ENCODE results near the gene PHF19.

Gene PHF19

GRCh38 chr9:120913647-120914264, 36.8 kb upstream of the PHF19 start:
- POLR2A ChIA-PET (ENCODE audit: low non-redundant PET) = no interaction called here
- CTCF ChIA-PET = no interaction called here
- no peak for TF ChIP-seq CTCF (conservative IDR thresholded peaks at IDR 0.05; ENCODE audit: low read depth)
- H3K27ac ChIP-seq = no peak overlapping the region
- DNase-seq (ENCODE audit: low spot score) = peak; percentile 42

- POLR2A ChIA-PET (ENCODE audit: low non-redundant PET) = no interaction called here
These were observed 36.1 kb upstream of the PHF19 start for GRCh38 chr9:120912958-120913646.

GRCh38 chr9:120911295-120911837, 34.4 kb upstream of the PHF19 start:
- no peak for TF ChIP-seq CTCF (conservative IDR thresholded peaks at IDR 0.05; ENCODE audit: low read depth)
- 0 out of 2 replicates have a peak overlapping the region, but pooled peaks have one; percentile 1 for H3K27ac ChIP-seq
- CTCF ChIA-PET = interaction anchor here (0.7 kb wide), 1 partner anchor 529 kb away, joined by 5 read pairs; no protein-coding TSS in a partner anchor
- DNase-seq (ENCODE audit: low spot score) = no peak
- POLR2A ChIA-PET (ENCODE audit: low non-redundant PET) = interaction anchor here (0.6 kb wide), 2 partner anchors 72 to 210 kb away, joined by 3 to 8 read pairs; no protein-coding TSS in a partner anchor

More at GRCh38 chr9:120912958-120913646, 36.1 kb upstream of the PHF19 start:
- TF ChIP-seq CTCF (conservative IDR thresholded peaks at IDR 0.05; ENCODE audit: low read depth) = no peak
- no peak for DNase-seq (ENCODE audit: low spot score)
- H3K27ac ChIP-seq = no peak overlapping the region
- CTCF ChIA-PET = no interaction called here

GRCh38 chr9:120910643-120911042, 33.7 kb upstream of the PHF19 start:
- no peak for TF ChIP-seq CTCF (conservative IDR thresholded peaks at IDR 0.05; ENCODE audit: low read depth)
- no peak overlapping the region; the same call in 1 of the 2 replicates for H3K27ac ChIP-seq
- DNase-seq (ENCODE audit: low spot score) = no peak
- CTCF ChIA-PET = interaction anchor here (0.6 kb wide), 1 partner anchor 15 kb away, joined by 3 read pairs; no protein-coding TSS in a partner anchor
- POLR2A ChIA-PET (ENCODE audit: low non-redundant PET) = interaction anchor here (0.6 kb wide), 1 partner anchor 71 kb away, joined by 8 read pairs; no protein-coding TSS in a partner anchor

- peak; percentile 45 for DNase-seq (ENCODE audit: low spot score)
- ChIA-PET POLR2A (ENCODE audit: low non-redundant PET) (no interaction called here), CTCF (interaction anchor here (0.6 to 0.7 kb wide), 2 partner anchors 15 to 154 kb away, joined by 3 to 5 read pairs; no protein-coding TSS in a partner anchor)
- H3K27ac ChIP-seq = peak overlapping the region; percentile 64
- no peak for TF ChIP-seq CTCF (conservative IDR thresholded peaks at IDR 0.05; ENCODE audit: low read depth)
These were observed 32.9 kb upstream of the PHF19 start for GRCh38 chr9:120909904-120910303.

GRCh38 chr9:120905315-120906164, 28.6 kb upstream of the PHF19 start:
- ChIA-PET POLR2A (ENCODE audit: low non-redundant PET) (no interaction called here), CTCF (no interaction called here)
- TF ChIP-seq CTCF (conservative IDR thresholded peaks at IDR 0.05; ENCODE audit: low read depth) = no peak
- no peak overlapping the region for H3K27ac ChIP-seq
- no peak for DNase-seq (ENCODE audit: low spot score)

All from RWPE1 (cell line).